SK-N-SH (cell line): ENCODE measurements around the gene TRIM28. TPM values are rescaled to one million over a fixed set of nuclear protein-coding genes. Genes with fewer than 3 reads are reported as not detected.

Experiments used
- CTCF ChIA-PET: fragments of 300-600, 350-600 bp; formaldehyde crosslinking; extraction: SDS; loops from one replicate; lab custom pipeline; 2021; lab: Yijun Ruan, JAX
- POLR2A ChIA-PET: fragments of 350-600 bp; sonication (Branson Sonifier 250); formaldehyde crosslinking; extraction: SDS; loops from one replicate; lab custom pipeline; 2020; ENCODE audit warnings: antibody characterized with exemption, inconsistent platforms; lab: Yijun Ruan, JAX
- DNase-seq: peaks from one replicate; pipeline ENCODE4 v3.0.0; 2012
- H2AFZ ChIP-seq: fragments of 200-600 bp; sonication (generic); 2 replicates; pipeline ENCODE4 v1.8.1; 2016; ENCODE audit warnings: antibody characterized with exemption, mild to moderate bottlenecking, low read depth
- H3F3A ChIP-seq: fragments of 200-600 bp; sonication (generic); replicated peaks from 2 replicates; pipeline ENCODE3; 2016; ENCODE audit warnings: antibody characterized with exemption, mild to moderate bottlenecking; ENCODE audit not compliant: insufficient read depth
- H3K27ac ChIP-seq, 2 experiments: fragments of 200-500 bp in 1 of 2; fragments of 200-600 bp in 1 of 2; sonication (Bioruptor generic) in 1 of 2; sonication (generic), shearing (Covaris generic) in 1 of 2; 2 replicates each; pipeline versions ENCODE4 v1.5.1 to v1.6.1; 2014 to 2016; ENCODE audit warnings: low read depth in 2 of 2, inconsistent platforms in 1 of 2, low read length in 1 of 2, mild to moderate bottlenecking in 1 of 2, mixed read lengths in 1 of 2
- H3K27me3 ChIP-seq: fragments of 200-600 bp; sonication (generic), shearing (Covaris generic); 2 replicates; pipeline ENCODE4 v1.6.1; 2016; ENCODE audit warnings: mixed run types; ENCODE audit not compliant: insufficient read depth
- H3K36me3 ChIP-seq, 2 experiments: fragments of 200-500 bp in 1 of 2; fragments of 200-600 bp in 1 of 2; sonication (Bioruptor generic) in 1 of 2; sonication (generic) in 1 of 2; replicated peaks in 1 of 2; 2 replicates each; pipeline versions ENCODE3 to v1.5.1; 2014 to 2016; ENCODE audit warnings: low read length in 1 of 2, mild to moderate bottlenecking in 1 of 2; ENCODE audit not compliant: insufficient read depth in 2 of 2, control insufficient read depth in 1 of 2
- H3K4me1 ChIP-seq, 2 experiments: fragments of 200-500 bp in 1 of 2; fragments of 200-600 bp in 1 of 2; sonication (Bioruptor generic) in 1 of 2; sonication (generic), shearing (Covaris generic) in 1 of 2; 2 replicates each; pipeline versions ENCODE4 v1.5.1 to v1.6.1; 2014 to 2016; ENCODE audit warnings: low read depth in 1 of 2, low read length in 1 of 2, mixed run types in 1 of 2; ENCODE audit not compliant: insufficient read depth in 2 of 2, control insufficient read depth in 1 of 2
- H3K4me2 ChIP-seq: fragments of 200-600 bp; sonication (generic), shearing (Covaris generic); 2 replicates; pipeline ENCODE4 v1.6.1; 2017; ENCODE audit warnings: mixed run types
- H3K4me3 ChIP-seq, 2 experiments: fragments of 200-500 bp in 1 of 2; fragments of 200-600 bp in 1 of 2; sonication (Bioruptor generic) in 1 of 2; sonication (generic), shearing (Covaris generic) in 1 of 2; 2 replicates each; pipeline versions ENCODE4 v1.5.1 to v1.8.1; 2014 to 2016; ENCODE audit warnings: low read depth in 2 of 2, inconsistent platforms in 1 of 2, low read length in 1 of 2, mild to moderate bottlenecking in 1 of 2, mixed read lengths in 1 of 2, moderate library complexity in 1 of 2
- H3K79me2 ChIP-seq: fragments of 200-600 bp; sonication (generic); 2 replicates; pipeline ENCODE4 v1.8.1; 2017; ENCODE audit warnings: mild to moderate bottlenecking; ENCODE audit not compliant: insufficient read depth
- H3K9ac ChIP-seq: fragments of 200-600 bp; sonication (generic); 2 replicates; pipeline ENCODE4 v1.6.1; 2017; ENCODE audit warnings: mixed run types
- H3K9me2 ChIP-seq: fragments of 200-600 bp; sonication (generic); 2 replicates; pipeline ENCODE4 v1.6.1; 2017; ENCODE audit warnings: mixed run types
- H3K9me3 ChIP-seq: fragments of 200-600 bp; sonication (generic); 2 replicates; pipeline ENCODE4 v1.6.1; 2017; ENCODE audit warnings: mixed run types, mild to moderate bottlenecking, moderate library complexity
- H4K20me1 ChIP-seq: fragments of 200-600 bp; sonication (generic); 2 replicates; pipeline ENCODE4 v1.6.1; 2017; ENCODE audit warnings: mild to moderate bottlenecking, mixed run types; ENCODE audit not compliant: insufficient read depth
- CHD2 ChIP-seq: fragments of 150-350 bp; IDR thresholded peaks from 2 replicates; pipeline ENCODE4 v1.6.1; 2018; ENCODE audit warnings: low read length; ENCODE audit not compliant: partially characterized antibody
- ELF1 ChIP-seq: IDR thresholded peaks from 2 replicates; pipeline ENCODE4 v1.4.0; 2012
- EZH2phosphoT487 ChIP-seq: fragments of 200-600 bp; sonication (generic); IDR thresholded peaks from 2 replicates; pipeline ENCODE4 v1.6.1; 2017; ENCODE audit warnings: low read depth, mixed run types, mild to moderate bottlenecking, antibody characterized with exemption, moderate library complexity, borderline replicate concordance
- FOSL2 ChIP-seq: IDR thresholded peaks from 2 replicates; pipeline ENCODE4 v1.4.0; 2012; ENCODE audit warnings: low read depth, mild to moderate bottlenecking, moderate library complexity, borderline replicate concordance
- FOXJ3 ChIP-seq: sonication (generic); formaldehyde crosslinking; IDR thresholded peaks from 2 replicates; pipeline ENCODE4 v1.5.1; 2020; ENCODE audit warnings: mild to moderate bottlenecking, missing genetic modification reagents
- FOXM1 ChIP-seq: IDR thresholded peaks from 2 replicates; pipeline ENCODE4 v1.4.0; 2012; ENCODE audit warnings: low read depth, mild to moderate bottlenecking
- GABPA ChIP-seq: IDR thresholded peaks from 2 replicates; pipeline ENCODE4 v1.4.0; 2012; ENCODE audit warnings: low read depth, mild to moderate bottlenecking
- MEF2A ChIP-seq: IDR thresholded peaks from 2 replicates; pipeline ENCODE4 v1.4.0; 2012; ENCODE audit warnings: low read depth, borderline replicate concordance
- MXI1 ChIP-seq: IDR thresholded peaks from 2 replicates; pipeline ENCODE4 v1.6.1; 2012; ENCODE audit warnings: mild to moderate bottlenecking, low read depth, low read length, improper control_type of control experiment
- NFIC ChIP-seq: IDR thresholded peaks from 2 replicates; pipeline ENCODE4 v1.4.0; 2012; ENCODE audit warnings: borderline replicate concordance
- POLR2AphosphoS5 ChIP-seq: IDR thresholded peaks from 2 replicates; pipeline ENCODE4 v1.6.1; 2012; ENCODE audit warnings: low read depth, low read length
- RAD21 ChIP-seq: IDR thresholded peaks from 2 replicates; pipeline ENCODE4 v1.6.1; 2012; ENCODE audit warnings: mild to moderate bottlenecking, low read length
- RCOR1 ChIP-seq: fragments of 150-350 bp; IDR thresholded peaks from 2 replicates; pipeline ENCODE4 v1.6.1; 2017; ENCODE audit warnings: antibody characterized with exemption, low read length
- SIN3A ChIP-seq: IDR thresholded peaks from 2 replicates; pipeline ENCODE4 v1.6.1; 2012; ENCODE audit warnings: low read depth, mild to moderate bottlenecking, low read length, moderate library complexity, borderline replicate concordance
- SMC3 ChIP-seq: IDR thresholded peaks from 2 replicates; pipeline ENCODE4 v1.6.1; 2012; ENCODE audit warnings: low read depth, low read length, improper control_type of control experiment
- TAF1 ChIP-seq: IDR thresholded peaks from 2 replicates; pipeline ENCODE4 v1.6.1; 2012; ENCODE audit warnings: low read depth, mild to moderate bottlenecking, low read length, moderate library complexity, borderline replicate concordance
- TEAD4 ChIP-seq: IDR thresholded peaks from 2 replicates; pipeline ENCODE4 v1.4.0; 2012; ENCODE audit warnings: mild to moderate bottlenecking, borderline replicate concordance; ENCODE audit not compliant: insufficient read depth
- YY1 ChIP-seq: IDR thresholded peaks from 2 replicates; pipeline ENCODE4 v1.4.0; 2012; ENCODE audit warnings: low read depth, mild to moderate bottlenecking
- WGBS: methylation state at CpG from one replicate; pipeline ENCODE4 v1.1.6; 2017; ENCODE audit warnings: low lambda C conversion rate; 5-methylcytosine and 5-hydroxymethylcytosine counted together
- polyA plus RNA-seq, 3 experiments: library from polyadenylated mRNA; depleted of rRNA; stranded (reverse); fragments of >200 nt; gene quantifications; 2 replicates each; pipeline ENCODE4 v1.2.3, GENCODE V29; 2012
- TF ChIP-seq, protein P1 (sequence below): fragments of 200-600 bp; sonication (generic); IDR thresholded peaks from 2 replicates; pipeline ENCODE4 v1.6.1; 2017; ENCODE audit warnings: antibody characterized with exemption, mild to moderate bottlenecking, moderate library complexity
- TF ChIP-seq, protein P2 (sequence below): IDR thresholded peaks from 2 replicates; pipeline ENCODE4 v1.6.1; 2012; ENCODE audit warnings: mild to moderate bottlenecking, low read depth, low read length, moderate library complexity
- TF ChIP-seq, protein P3 (sequence below): IDR thresholded peaks from 2 replicates; pipeline ENCODE4 v1.4.0; 2012; ENCODE audit warnings: low read depth
- TF ChIP-seq, protein P4 (sequence below): IDR thresholded peaks from 2 replicates; pipeline ENCODE4 v1.4.0; 2012; ENCODE audit warnings: low read depth, borderline replicate concordance
- TF ChIP-seq, protein P5 (sequence below): IDR thresholded peaks from 2 replicates; pipeline ENCODE4; 2012

TRIM28 gene
- polyA plus RNA-seq, 1 of the 3 experiments (the other 2 are of a cell fraction), result 594 TPM

DNA sequence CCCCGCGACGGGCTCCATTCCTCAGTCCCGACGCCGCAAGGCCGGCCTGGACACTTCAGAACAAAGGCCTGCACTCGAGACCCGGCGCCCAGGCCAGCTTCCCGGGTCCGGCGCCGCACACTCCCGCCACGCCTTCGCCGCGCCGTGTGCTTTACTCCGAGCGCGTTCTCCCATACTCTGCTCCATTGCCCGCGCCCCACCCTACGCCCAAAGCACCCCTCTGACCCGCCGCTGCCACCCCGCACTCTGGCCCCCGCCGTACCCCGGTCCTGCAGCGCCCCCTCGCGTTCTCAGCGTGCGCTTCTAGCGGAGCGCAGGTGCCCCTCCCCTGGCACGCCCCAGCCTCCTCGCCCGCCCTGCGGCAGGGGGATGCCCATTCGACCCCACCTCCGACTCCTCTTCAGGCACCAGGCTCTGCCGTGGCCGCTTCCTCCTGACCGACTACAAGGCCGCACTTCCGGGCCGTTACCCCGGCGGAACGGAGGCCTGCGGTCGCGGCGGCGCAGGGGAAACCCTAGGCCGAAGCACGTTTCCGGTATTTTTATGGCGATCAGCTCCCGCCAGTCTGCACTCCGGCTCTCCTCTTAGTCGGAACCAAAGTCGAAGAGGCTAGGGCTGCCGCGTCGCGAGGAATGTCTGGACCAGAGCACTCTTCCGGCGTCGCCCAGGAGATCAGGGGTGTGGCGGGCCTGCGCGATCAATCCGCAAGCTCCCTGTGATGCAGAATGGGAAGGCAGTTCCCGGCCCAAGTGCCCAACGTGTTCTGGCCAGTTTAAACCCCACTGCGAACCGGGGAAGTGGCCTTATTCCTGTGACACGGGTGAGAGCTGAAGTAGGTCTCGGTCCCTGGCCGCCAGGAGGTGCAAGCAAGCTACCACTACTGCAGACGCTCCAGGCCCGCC is 24.3 kb upstream of the TRIM28 start, which contains the start of gene ZBTB45:
Gene ZBTB45, minus strand, starts transcription at position 456 of the 902 bp plus-strand sequence. CDS start 2,137 bp downstream, outside the sequence.
- Histone ChIP-seq H3F3A (peaks cover 19% of the 10 kb centered on the region), H3K36me3 (peaks cover 3 to 19% of the 10 kb centered on the region in 2 experiments), H3K4me1 (peaks cover 0 to 29% of the 10 kb centered on the region in 2 experiments; a peak in 1 of 4 replicates), H3K9me2 (no peaks in the 10 kb centered on the region), H3K4me2 (peak within 1 kb of the TSS; percentile 98), H3K9me3 (no peaks in the 10 kb centered on the region), H3K27ac (peak within 1 kb of the TSS; percentile 92 to 97), H3K79me2 (peaks cover 52% of the 10 kb centered on the region), H3K4me3 (peak within 1 kb of the TSS; percentile 75 to 83), H2AFZ (peak within 1 kb of the TSS; percentile 86), H3K27me3 (no peaks in the 10 kb centered on the region), H3K9ac (peak within 1 kb of the TSS; percentile 93), H4K20me1 (no peaks in the 10 kb centered on the region; the same call in 1 of the 2 replicates)
- ChIA-PET CTCF (interaction anchor here (0.5 to 4.7 kb wide), 42 partner anchors 9 to 1130 kb away, joined by 3 to 81 read pairs (median 4); partner anchors contain the start of genes CHMP2A, MZF1, TRIM28 and UBE2M), POLR2A (interaction anchor here (1.0 to 3.8 kb wide), 14 partner anchors 8 to 193 kb away, joined by 3 to 49 read pairs (median 4); partner anchors contain the start of genes CHMP2A, MZF1, RPS5 and SLC27A5)
- 1% methylated on average over 45 of the region's 87 CpGs for WGBS
- peak; percentile 93 for DNase-seq
- TF ChIP-seq RCOR1 (peak; percentile 74), ELF1 (peak; percentile 90), CHD2 (peak; percentile 89), EZH2phosphoT487 (no peak), FOXM1 (0 out of 2 replicates have a peak, but pooled peaks have one; percentile 28), YY1 (peak; percentile 88), POLR2AphosphoS5 (peak; percentile 92), FOSL2 (no peak), NFIC (no peak), MEF2A (no peak), MXI1 (peak; percentile 87), RAD21 (peak; percentile 67), TAF1 (peak; percentile 98), SIN3A (peak; percentile 88), TEAD4 (0 out of 2 replicates have a peak, but pooled peaks have one; percentile 34), GABPA (peak; percentile 100), FOXJ3 (CRISPR knock-in tag) (no peak; the same call in 1 of the 2 replicates), SMC3 (peak; percentile 35)
- TF ChIP-seq, protein P1, sequence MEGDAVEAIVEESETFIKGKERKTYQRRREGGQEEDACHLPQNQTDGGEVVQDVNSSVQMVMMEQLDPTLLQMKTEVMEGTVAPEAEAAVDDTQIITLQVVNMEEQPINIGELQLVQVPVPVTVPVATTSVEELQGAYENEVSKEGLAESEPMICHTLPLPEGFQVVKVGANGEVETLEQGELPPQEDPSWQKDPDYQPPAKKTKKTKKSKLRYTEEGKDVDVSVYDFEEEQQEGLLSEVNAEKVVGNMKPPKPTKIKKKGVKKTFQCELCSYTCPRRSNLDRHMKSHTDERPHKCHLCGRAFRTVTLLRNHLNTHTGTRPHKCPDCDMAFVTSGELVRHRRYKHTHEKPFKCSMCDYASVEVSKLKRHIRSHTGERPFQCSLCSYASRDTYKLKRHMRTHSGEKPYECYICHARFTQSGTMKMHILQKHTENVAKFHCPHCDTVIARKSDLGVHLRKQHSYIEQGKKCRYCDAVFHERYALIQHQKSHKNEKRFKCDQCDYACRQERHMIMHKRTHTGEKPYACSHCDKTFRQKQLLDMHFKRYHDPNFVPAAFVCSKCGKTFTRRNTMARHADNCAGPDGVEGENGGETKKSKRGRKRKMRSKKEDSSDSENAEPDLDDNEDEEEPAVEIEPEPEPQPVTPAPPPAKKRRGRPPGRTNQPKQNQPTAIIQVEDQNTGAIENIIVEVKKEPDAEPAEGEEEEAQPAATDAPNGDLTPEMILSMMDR, result peak; percentile 74
- TF ChIP-seq, protein P2, sequence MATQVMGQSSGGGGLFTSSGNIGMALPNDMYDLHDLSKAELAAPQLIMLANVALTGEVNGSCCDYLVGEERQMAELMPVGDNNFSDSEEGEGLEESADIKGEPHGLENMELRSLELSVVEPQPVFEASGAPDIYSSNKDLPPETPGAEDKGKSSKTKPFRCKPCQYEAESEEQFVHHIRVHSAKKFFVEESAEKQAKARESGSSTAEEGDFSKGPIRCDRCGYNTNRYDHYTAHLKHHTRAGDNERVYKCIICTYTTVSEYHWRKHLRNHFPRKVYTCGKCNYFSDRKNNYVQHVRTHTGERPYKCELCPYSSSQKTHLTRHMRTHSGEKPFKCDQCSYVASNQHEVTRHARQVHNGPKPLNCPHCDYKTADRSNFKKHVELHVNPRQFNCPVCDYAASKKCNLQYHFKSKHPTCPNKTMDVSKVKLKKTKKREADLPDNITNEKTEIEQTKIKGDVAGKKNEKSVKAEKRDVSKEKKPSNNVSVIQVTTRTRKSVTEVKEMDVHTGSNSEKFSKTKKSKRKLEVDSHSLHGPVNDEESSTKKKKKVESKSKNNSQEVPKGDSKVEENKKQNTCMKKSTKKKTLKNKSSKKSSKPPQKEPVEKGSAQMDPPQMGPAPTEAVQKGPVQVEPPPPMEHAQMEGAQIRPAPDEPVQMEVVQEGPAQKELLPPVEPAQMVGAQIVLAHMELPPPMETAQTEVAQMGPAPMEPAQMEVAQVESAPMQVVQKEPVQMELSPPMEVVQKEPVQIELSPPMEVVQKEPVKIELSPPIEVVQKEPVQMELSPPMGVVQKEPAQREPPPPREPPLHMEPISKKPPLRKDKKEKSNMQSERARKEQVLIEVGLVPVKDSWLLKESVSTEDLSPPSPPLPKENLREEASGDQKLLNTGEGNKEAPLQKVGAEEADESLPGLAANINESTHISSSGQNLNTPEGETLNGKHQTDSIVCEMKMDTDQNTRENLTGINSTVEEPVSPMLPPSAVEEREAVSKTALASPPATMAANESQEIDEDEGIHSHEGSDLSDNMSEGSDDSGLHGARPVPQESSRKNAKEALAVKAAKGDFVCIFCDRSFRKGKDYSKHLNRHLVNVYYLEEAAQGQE, result 0 out of 2 replicates have a peak, but pooled peaks have one; percentile 39
- TF ChIP-seq, protein P3, sequence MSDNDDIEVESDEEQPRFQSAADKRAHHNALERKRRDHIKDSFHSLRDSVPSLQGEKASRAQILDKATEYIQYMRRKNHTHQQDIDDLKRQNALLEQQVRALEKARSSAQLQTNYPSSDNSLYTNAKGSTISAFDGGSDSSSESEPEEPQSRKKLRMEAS, result peak; percentile 73
- TF ChIP-seq, protein P4, sequence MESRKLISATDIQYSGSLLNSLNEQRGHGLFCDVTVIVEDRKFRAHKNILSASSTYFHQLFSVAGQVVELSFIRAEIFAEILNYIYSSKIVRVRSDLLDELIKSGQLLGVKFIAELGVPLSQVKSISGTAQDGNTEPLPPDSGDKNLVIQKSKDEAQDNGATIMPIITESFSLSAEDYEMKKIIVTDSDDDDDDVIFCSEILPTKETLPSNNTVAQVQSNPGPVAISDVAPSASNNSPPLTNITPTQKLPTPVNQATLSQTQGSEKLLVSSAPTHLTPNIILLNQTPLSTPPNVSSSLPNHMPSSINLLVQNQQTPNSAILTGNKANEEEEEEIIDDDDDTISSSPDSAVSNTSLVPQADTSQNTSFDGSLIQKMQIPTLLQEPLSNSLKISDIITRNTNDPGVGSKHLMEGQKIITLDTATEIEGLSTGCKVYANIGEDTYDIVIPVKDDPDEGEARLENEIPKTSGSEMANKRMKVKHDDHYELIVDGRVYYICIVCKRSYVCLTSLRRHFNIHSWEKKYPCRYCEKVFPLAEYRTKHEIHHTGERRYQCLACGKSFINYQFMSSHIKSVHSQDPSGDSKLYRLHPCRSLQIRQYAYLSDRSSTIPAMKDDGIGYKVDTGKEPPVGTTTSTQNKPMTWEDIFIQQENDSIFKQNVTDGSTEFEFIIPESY, result no peak; the same call in 1 of the 2 replicates
- TF ChIP-seq, protein P5, sequence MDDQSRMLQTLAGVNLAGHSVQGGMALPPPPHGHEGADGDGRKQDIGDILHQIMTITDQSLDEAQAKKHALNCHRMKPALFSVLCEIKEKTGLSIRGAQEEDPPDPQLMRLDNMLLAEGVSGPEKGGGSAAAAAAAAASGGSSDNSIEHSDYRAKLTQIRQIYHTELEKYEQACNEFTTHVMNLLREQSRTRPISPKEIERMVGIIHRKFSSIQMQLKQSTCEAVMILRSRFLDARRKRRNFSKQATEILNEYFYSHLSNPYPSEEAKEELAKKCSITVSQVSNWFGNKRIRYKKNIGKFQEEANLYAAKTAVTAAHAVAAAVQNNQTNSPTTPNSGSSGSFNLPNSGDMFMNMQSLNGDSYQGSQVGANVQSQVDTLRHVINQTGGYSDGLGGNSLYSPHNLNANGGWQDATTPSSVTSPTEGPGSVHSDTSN, result peak; percentile 52
